ENCODE results near the gene TMEM179. TPM values are rescaled to one million over a fixed set of nuclear protein-coding genes. Genes with fewer than 3 reads are reported as not detected.

Gene TMEM179
- total RNA-seq, 1 experiment from 2014 or later = not detected

- peaks cover 2% of the 10 kb centered on the region; the same call in 1 of the 2 replicates for H3K27me3 ChIP-seq (replicated peaks; ENCODE audit: control insufficient read depth, insufficient read depth, low read length)
- Mint-ChIP-seq H3K27me3 (ENCODE audit: insufficient read depth, unreplicated experiment) (peaks cover 24% of the 10 kb centered on the region), H3K27ac (ENCODE audit: unreplicated experiment) (no peak overlapping the region), H3K4me3 (ENCODE audit: unreplicated experiment) (no peak overlapping the region), H3K36me3 (ENCODE audit: insufficient read depth, unreplicated experiment) (no peaks in the 10 kb centered on the region), H3K4me1 (ENCODE audit: low read depth, unreplicated experiment) (peaks cover 11% of the 10 kb centered on the region), H3K9me3 (ENCODE audit: unreplicated experiment) (no peaks in the 10 kb centered on the region)
- H3K4me1 ChIP-seq = peaks cover 2% of the 10 kb centered on the region; the same call in 1 of the 2 replicates
- H3K36me3 ChIP-seq (ENCODE audit: control insufficient read depth, insufficient read depth, low read length) = no peaks in the 10 kb centered on the region
- no peak for DNase-seq
- no peak overlapping the region for H3K4me3 ChIP-seq (ENCODE audit: low read depth, low read length)
- BruUV-seq (replicated peaks) = no TSS peak
- intact Hi-C loops (cut with micrococcal nuclease; ENCODE audit: unreplicated experiment) = no loop called here
- TF ChIP-seq CTCF (IDR thresholded peaks at IDR 0.05; ENCODE audit: insufficient read depth in 1 of 2, low read depth in 1 of 2, low read length in 1 of 2, severe bottlenecking in 1 of 2, unreplicated experiment in 1 of 2) = no peak
- POLR2A ChIA-PET = no interaction called here
- H3K9me3 ChIP-seq = no peaks in the 10 kb centered on the region
- CTCF ChIA-PET = no interaction called here
Observed at GRCh38 chr14:104633276-104634137, 28.9 kb upstream of the TMEM179 start.

GRCh38 chr14:104632781-104633180 lies 28.2 kb upstream of the TMEM179 start:
- ChIA-PET POLR2A (no interaction called here), CTCF (no interaction called here)
- DNase-seq = no peak
- no peaks in the 10 kb centered on the region for H3K36me3 Mint-ChIP-seq (ENCODE audit: insufficient read depth, unreplicated experiment)
- no peak overlapping the region for H3K4me3 ChIP-seq (ENCODE audit: low read depth, low read length)
- TF ChIP-seq CTCF (IDR thresholded peaks at IDR 0.05; ENCODE audit: insufficient read depth in 1 of 2, low read depth in 1 of 2, low read length in 1 of 2, severe bottlenecking in 1 of 2, unreplicated experiment in 1 of 2) = no peak
- peaks cover 2% of the 10 kb centered on the region; the same call in 1 of the 2 replicates for H3K27me3 ChIP-seq (replicated peaks; ENCODE audit: control insufficient read depth, insufficient read depth, low read length)
- no peak overlapping the region for H3K4me3 Mint-ChIP-seq (ENCODE audit: unreplicated experiment)
- H3K27me3 Mint-ChIP-seq (ENCODE audit: insufficient read depth, unreplicated experiment) = peaks cover 20% of the 10 kb centered on the region
- no peak overlapping the region for H3K27ac Mint-ChIP-seq (ENCODE audit: unreplicated experiment)
- intact Hi-C loops (cut with micrococcal nuclease; ENCODE audit: unreplicated experiment) = no loop called here
- no peaks in the 10 kb centered on the region for H3K36me3 ChIP-seq (ENCODE audit: control insufficient read depth, insufficient read depth, low read length)
- no peaks in the 10 kb centered on the region; the same call in 1 of the 2 replicates for H3K4me1 ChIP-seq
- H3K4me1 Mint-ChIP-seq (ENCODE audit: low read depth, unreplicated experiment) = peaks cover 4% of the 10 kb centered on the region
- BruUV-seq (replicated peaks) = no TSS peak
- H3K9me3 ChIP-seq = no peaks in the 10 kb centered on the region
- H3K9me3 Mint-ChIP-seq (ENCODE audit: unreplicated experiment) = peaks cover 4% of the 10 kb centered on the region

GRCh38 chr14:104624939-104625338 lies 20.4 kb upstream of the TMEM179 start:
- peaks cover 28% of the 10 kb centered on the region for H3K9me3 Mint-ChIP-seq (ENCODE audit: unreplicated experiment)
- H3K36me3 Mint-ChIP-seq (ENCODE audit: insufficient read depth, unreplicated experiment) = no peaks in the 10 kb centered on the region
- no peak overlapping the region for H3K4me3 Mint-ChIP-seq (ENCODE audit: unreplicated experiment)
- H3K4me1 Mint-ChIP-seq (ENCODE audit: low read depth, unreplicated experiment) = no peaks in the 10 kb centered on the region
- Histone ChIP-seq H3K4me3 (ENCODE audit: low read depth, low read length) (no peak overlapping the region), H3K27me3 (replicated peaks; ENCODE audit: control insufficient read depth, insufficient read depth, low read length) (no peaks in the 10 kb centered on the region; the same call in 1 of the 2 replicates), H3K36me3 (ENCODE audit: control insufficient read depth, insufficient read depth, low read length) (no peaks in the 10 kb centered on the region), H3K4me1 (no peaks in the 10 kb centered on the region), H3K9me3 (peaks cover 4% of the 10 kb centered on the region)
- ChIA-PET POLR2A (no interaction called here), CTCF (no interaction called here)
- no TSS peak for BruUV-seq (replicated peaks)
- intact Hi-C loops (cut with micrococcal nuclease; ENCODE audit: unreplicated experiment) = no loop called here
- peaks cover 30% of the 10 kb centered on the region for H3K27me3 Mint-ChIP-seq (ENCODE audit: insufficient read depth, unreplicated experiment)
- H3K27ac Mint-ChIP-seq (ENCODE audit: unreplicated experiment) = no peak overlapping the region
- DNase-seq = no peak
- TF ChIP-seq CTCF (IDR thresholded peaks at IDR 0.05; ENCODE audit: insufficient read depth in 1 of 2, low read depth in 1 of 2, low read length in 1 of 2, severe bottlenecking in 1 of 2, unreplicated experiment in 1 of 2) = no peak

Measured in Caco-2 (cell line).